GM21526 (cell line): ENCODE measurements around the gene CHRNB1.

Source experiments
- ATAC-seq: cut with Tn5 transposase; IDR thresholded peaks from one replicate; pipeline ENCODE4 v1.9.1; 2021; ENCODE audit warnings: moderate library complexity; ENCODE audit not compliant: unreplicated experiment, low FRiP score

Gene CHRNB1

DNA sequence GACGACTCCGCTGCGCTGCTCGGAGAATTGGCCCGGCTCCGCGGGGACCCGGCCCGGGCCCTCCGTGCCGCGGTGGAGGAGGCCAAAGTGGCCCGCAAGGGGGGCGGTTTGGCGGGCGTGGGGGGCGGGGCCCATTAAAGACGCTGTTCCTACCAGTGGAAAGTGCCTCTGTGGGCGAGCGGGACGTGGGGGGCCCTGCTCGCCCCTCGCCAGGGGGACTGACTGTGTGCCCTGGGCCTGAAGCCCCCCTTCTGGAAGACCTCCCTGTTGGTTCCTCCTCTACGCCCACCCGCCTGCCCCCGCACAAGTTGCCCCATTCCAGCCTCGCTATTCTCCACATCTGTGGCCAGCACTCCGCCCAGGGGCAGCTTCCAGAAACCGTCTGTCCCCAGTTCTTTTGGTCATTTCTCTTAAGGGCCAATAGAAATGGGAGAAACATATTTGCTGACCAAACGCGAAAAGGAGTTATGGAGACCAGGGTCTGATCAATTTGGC, 7.4 kb upstream of the CHRNB1 start:
- ATAC-seq = no peak

DNA sequence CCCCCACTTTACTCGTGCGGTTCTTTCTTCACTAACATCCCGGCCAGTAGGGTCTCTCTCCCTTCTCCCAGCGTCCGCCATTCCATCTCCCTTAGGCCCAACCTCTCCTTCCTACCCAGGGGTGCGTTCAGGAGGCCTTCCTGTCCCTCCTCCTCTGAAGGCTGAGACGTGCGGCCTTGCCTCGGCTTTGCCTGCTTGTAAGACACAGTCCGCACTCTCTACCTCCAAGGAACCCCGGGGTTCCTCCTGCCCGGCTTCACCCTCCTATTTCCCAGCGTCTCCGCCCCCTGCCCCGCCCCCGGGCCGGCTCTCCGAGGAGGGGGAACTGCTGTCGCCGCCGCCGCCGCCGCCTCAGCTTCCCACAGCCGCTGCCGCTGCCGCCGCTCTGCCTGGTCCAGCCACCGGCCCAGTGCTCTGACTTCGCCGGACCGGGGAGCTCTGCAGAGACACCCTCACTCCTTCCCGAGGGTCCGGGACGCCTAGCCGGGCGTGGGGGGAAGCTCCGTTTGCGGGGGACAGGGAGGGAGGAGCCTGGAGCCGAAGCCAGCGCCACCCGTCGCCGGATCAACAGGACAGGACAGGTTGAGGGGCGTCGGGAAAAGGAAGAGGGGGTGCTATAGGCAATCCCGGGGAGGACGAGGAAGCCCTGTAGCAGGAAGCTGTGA, 6.8 kb upstream of the CHRNB1 start:
- no peak for ATAC-seq

- no peak for ATAC-seq
These were observed 6.0 kb upstream of the CHRNB1 start for GRCh38 chr17:7438656-7439460.

DNA sequence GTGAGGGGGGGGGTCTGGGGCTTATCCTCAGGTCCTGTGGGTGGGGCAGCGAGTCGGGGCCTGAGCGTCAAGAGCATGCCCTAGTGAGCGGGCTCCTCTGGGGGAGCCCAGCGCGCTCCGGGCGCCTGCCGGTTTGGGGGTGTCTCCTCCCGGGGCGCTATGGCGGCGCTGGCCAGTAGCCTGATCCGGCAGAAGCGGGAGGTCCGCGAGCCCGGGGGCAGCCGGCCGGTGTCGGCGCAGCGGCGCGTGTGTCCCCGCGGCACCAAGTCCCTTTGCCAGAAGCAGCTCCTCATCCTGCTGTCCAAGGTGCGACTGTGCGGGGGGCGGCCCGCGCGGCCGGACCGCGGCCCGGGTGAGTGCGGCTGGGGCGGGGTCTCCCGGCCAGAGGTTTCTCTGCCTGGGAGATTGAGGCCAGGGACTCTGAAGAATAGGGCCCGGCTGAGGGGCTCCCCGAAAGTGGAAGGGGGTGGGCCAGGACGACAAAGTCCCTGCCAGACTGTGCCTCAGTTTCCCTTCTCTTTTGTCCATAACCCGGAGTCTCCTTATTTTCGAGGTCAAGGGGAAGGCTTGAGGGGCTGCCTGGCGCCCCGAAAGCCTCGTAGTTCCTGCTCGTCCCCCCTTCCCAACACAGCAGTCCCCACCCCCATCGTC, 5.3 kb upstream of the CHRNB1 start, which contains the start of gene FGF11:
TSS of gene FGF11 (plus strand) at position 51 of the 651 bp plus-strand sequence. CDS start at position 160, 109 bp downstream.
- no peak for ATAC-seq

- ATAC-seq = no peak
These were observed 4.6 kb upstream of the CHRNB1 start for GRCh38 chr17:7440113-7440833.

- ATAC-seq = no peak
These were observed 4.0 kb upstream of the CHRNB1 start for GRCh38 chr17:7440834-7441195.

- ATAC-seq = no peak
These were observed 3.6 kb upstream of the CHRNB1 start for GRCh38 chr17:7441266-7441665.

DNA sequence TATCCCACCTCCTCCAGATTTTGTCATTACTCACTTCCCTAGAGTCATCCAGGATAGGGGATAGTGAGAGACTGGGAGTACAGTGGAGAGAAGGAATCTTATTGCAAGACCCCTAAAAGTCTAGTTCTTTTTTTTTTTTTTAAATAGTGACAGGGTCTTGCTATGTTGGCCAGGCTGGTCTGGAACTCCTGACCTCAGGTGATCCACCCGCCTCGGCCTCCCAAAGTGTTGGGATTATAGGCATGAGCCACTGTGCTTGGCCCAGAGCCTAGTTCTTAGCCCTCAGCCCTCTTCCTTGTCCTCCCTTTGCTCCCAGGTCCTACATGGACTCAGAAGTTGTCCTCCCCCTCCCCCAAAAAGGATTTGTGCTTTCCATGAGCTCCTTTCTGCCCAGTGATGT, 2.7 kb upstream of the CHRNB1 start:
- no peak for ATAC-seq

DNA sequence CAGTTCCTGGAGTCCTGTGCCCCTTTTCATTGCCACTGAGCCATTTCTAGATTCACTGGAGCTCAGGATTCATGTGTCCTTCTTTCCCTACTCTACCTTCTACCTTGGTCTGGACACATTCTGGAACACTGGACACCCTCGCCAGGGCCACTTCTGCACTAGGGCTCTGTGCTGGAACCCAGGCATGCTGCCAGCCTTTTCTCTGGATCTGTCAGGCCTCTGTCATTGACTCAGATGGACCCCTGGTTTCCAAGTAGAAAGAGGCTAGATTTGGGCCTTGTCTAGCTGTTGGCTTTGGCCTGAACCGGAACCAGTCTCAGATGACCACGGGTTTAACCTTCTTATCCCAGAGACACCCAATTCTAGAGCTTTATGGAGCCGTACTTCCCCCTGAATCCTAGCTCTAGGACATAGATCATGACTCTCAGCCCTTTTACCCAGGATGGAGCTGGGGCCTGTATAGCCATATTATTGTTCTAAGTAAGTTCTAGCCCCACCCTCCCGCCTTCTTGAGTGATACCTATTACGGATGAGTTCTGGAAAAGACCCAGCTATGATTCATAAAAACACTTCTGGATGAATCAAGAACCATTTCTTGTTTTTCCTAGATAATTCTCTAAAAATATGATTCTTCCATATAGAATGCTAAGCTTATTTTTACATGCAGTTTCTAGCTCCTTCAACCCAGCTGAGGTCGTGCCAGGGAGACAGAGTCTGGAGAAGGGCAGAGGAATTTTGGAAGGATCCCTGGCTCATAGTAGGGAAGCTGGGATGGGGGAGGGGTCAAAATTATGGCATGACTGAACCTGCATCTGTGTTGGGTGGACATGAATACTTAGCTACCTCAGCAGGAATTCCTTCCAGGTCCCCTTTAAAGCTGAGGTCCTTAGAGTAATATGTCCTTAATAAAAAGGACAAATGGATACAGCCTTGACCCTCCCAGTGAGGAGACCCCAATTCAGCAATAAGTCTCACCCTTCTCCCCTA, 1.1 kb upstream of the CHRNB1 start:
- no peak for ATAC-seq

- ATAC-seq = no peak
These were observed 733 bp downstream of the CHRNB1 start for GRCh38 chr17:7445619-7445968.

GRCh38 chr17:7448461-7448860, 3.6 kb downstream of the CHRNB1 start:
- ATAC-seq = no peak

GRCh38 chr17:7459961-7460545, 15.2 kb downstream of the CHRNB1 start:
- no peak for ATAC-seq

DNA sequence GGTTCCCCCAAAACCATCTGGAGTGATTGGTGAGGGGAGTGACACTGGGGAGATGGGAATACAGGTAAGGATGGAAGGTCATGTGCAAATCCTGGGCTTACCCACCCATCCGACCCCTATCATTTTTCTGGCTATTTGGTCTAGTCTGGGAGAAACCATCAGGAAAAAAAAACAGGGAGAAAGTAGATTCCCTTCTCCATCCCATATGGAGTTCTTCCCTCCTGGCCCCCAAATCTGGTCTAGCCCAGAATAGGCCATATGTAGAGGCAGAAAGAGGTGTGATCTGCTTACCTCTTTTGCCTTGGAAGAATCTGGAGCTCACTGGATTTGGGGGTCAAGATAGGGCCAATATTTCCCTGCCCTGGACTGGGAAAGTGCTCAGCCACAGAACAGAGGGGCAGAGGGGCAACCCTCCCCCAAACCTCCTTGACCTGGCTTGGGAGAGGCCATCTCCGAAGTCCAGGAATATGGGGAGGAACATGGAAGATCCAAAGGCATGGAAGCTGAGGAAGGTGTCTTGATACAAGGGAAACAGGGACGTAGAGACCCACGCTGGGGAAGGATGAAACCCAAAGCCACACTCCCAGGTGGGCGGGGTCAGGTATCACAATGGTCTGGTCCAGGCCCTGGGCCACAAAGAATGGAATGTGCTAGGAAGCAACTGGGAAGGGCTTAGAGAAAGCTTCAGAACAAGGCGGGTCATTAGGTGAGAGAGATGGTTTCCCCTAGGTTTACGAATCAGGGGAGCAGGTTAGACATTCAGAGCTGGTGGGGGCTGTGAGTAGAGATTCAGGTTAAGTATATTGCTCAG, 16.2 kb downstream of the CHRNB1 start:
- no peak for ATAC-seq

- no peak for ATAC-seq
These were observed 17.9 kb downstream of the CHRNB1 start for GRCh38 chr17:7462474-7463371.

- no peak for ATAC-seq
These were observed 18.5 kb downstream of the CHRNB1 start for GRCh38 chr17:7463372-7463846.

- no peak for ATAC-seq
These were observed 19.2 kb downstream of the CHRNB1 start for GRCh38 chr17:7464081-7464480.

- ATAC-seq = no peak
These were observed 20.9 kb downstream of the CHRNB1 start for GRCh38 chr17:7465597-7466275.
